OCI-M2 (cell line): Measurements from ENCODE around the gene TBX4.

Experiments used
- DNase-seq: peaks from one replicate; lab custom pipeline; 2025; ENCODE audit not compliant: unreplicated experiment; lab: John Stamatoyannopoulos, UW

TBX4 gene

DNA sequence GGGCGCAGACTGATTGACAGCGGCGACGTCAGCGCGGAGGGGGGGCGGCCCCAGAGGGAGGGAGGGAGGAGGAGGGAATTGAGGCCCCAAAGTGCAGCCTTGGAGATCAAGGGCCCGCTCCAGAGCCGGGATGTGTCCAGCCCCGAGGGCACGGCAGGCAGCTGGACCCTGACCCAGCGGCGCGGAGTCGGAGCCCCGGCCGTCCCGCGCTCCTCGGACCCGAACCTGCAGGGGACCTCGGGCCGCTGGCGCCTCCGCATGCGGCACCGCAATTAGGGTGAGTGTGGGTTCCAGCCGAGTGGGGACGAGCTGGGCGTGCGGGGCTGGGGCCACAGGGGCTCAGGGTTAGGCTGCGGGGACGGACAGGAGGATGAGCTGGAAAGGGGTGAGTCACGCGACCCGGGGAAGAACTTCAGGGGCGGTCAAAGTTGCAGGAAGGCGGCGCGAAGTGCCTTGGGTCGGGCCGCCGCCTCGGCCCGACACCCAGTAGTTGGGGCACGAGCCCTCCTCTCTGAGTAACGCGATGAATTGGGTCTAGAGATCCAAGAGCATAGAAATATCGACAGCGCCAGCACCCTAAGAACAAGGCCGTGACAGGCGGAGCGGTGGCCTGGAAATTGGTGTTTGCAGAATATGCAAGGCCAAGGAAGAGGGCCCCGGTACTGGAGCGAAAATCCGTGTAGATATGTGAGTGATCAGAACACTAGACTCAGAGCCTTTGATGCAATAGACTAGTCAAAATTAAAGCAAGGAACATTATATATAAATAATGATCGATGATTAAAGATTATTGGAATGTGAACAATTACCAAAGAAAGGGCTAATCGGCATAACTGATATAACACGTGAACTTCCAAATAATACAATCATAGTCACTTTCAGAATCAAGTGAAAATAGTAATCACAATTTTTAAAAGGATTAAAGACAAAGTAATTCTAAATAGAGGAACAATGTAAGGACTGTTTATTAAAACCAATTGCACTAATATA, at the start of gene TBX4:
TBX4 (plus strand) TSS at position 122 of the 990 bp plus-strand sequence. CDS start 4,069 bp downstream, outside the sequence.
- DNase-seq: no peak

- no peak for DNase-seq
These were observed 49.0 kb upstream of the TBX4 start for GRCh38 chr17:61402978-61403800.

- DNase-seq: no peak
These were observed 48.2 kb upstream of the TBX4 start for GRCh38 chr17:61403801-61404662.

DNA sequence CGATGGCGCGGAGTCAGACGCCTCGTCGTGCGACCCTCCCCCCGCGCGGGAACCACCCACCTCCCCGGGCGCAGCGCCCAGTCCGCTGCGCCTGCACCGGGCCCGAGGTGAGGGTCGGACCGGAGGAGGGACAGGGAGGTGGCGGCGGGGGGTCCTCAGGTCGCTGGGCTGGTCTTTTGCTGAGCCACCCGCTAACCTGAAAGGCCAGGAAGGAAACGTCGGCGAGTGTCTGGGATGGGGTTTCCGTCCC, 47.6 kb upstream of the TBX4 start:
- DNase-seq: no peak

DNA sequence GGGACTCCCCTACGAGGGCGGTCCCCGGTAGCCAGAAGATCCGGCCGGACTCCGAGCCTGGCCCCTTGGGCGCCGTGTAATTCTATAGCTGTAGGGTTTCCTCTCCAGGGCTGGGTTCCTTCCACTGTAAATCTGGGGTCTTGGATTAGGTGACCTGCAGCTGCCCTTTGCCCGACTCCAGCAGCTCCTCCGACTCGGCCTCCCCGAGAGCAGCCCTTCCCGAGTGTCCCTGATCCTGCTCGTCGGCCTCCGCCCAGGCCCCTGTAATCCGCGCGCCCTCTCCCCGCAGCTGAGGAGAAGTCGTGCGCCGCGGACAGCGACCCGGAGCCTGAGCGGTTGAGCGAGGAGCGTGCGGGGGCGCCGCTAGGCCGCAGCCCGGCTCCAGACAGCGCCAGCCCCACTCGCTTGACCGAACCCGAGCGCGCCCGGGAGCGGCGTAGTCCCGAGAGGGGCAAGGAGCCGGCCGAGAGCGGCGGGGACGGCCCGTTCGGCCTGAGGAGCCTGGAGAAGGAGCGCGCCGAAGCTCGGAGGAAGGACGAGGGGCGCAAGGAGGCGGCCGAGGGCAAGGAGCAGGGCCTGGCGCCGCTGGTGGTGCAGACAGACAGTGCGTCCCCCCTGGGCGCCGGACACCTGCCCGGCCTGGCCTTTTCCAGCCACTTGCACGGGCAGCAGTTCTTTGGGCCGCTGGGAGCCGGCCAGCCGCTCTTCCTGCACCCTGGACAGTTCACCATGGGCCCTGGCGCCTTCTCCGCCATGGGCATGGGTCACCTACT, 47.1 kb upstream of the TBX4 start:
- DNase-seq: no peak

GRCh38 chr17:61405686-61406536, 46.3 kb upstream of the TBX4 start:
- no peak for DNase-seq

DNA sequence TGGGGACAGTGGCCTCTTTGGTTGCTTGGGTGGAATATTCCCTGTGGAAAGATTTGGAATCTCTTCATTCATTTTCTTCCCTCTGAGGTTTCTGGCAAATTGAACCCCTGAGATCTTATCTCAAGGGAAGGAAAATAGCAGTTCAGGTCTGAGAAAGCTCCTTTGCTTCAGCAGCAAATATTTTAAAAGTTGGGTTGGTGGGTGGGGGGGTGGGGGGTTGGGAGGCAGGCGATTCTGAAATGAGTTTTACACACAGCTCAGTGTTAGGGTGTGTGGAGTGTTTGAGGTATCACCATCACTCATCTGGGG, 45.7 kb upstream of the TBX4 start:
- DNase-seq: no peak

GRCh38 chr17:61406971-61407911, 45.0 kb upstream of the TBX4 start:
- DNase-seq: no peak

- no peak for DNase-seq
These were observed 43.8 kb upstream of the TBX4 start for GRCh38 chr17:61408151-61409041.

DNA sequence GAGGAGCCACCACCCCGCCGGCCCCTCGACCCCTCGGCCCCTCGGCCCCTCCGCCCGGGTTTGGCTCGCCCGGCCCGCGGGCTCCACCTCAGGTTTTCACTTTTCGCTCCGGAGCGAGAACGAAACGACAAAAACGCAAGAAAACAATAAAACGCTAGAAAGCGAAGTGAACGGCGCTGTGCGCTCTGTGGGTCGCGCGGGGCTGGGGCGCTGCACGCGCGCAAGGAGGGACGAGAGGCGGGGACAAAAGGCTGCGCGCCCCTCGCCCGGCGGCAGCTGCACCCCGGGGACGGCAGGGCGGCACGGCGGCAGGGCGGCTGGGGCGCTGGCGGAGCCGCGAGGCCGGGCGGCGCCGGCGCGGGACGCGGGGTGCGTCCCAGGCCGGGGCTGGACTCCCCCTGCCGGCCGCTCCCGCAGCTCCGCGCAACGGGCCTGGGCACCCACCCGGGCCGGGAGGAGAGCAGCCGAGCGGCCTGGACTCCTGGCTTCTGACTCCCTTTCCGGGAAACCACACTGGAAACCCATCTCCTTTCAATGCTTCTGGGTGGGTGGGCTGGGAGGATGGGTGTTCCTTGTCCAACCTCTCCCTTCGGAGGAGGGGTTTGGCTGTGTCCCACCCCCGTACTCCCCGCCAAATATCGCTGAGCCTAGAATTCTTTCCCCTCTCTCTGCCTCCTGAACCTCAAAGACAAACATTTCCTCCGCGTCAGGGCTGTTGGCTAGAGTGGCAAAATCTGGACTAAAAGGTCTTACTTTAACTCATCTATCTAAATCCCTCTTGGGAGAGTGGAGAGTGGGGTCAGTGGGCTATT, 42.7 kb upstream of the TBX4 start:
- no peak for DNase-seq

GRCh38 chr17:61410141-61411010, 41.8 kb upstream of the TBX4 start:
- DNase-seq: no peak

DNA sequence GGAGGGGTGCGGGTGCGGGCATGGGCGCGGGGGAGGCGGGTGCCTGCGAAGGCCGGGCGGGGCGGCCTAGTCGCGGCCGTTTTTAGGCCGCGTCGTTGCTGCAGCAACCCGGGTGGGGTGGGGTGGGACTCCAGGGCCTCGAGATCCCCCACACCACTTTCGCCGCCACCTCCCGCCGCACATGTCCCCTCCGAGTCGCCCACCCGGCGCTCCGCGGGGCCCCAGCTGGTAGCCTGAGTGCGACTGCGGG, 41.3 kb upstream of the TBX4 start:
- DNase-seq: no peak

DNA sequence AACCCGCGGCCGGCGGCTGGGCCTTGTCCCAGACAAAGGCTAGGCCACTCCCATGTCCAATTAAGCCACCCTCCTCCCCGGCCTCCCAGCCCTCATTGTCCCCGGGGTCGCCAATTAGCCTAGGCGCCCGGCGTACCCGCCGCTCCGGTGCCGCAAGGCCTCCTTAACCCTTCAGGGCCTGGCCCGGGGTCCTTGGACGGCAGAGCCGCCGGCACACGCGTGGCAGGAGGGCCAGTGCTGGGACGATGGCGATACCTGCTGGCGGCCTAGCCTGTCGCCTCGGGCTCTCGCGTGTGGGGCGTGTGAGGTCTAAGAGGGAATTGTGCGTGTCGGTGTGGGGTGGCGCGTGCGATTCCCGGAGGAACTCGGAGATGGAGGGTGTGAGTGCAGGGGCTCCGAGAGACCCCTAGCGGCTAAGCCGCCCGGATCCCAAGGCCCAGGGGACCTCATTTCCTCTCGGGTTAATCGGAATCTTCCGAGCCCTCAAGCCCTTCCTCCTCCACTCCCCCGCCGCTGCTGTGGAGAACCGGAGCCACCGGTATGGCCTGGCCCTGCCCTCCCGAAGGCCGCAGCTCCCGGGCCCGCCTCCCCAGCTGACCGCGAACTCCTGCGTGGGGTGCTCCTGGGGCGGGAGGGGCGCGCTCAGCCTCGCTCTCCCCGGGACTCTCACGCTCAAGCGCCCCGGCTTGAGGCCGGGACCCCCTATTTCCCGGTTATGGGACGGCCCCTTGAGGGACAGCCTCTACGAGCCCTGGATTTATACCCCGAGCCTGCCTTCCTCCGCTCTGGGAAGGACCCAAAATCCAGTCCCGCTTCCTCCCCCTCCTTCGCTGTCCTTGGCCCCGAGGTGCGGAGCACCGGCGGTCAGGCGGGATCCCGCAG, 40.7 kb upstream of the TBX4 start:
- DNase-seq: no peak

GRCh38 chr17:61412143-61412859, 39.9 kb upstream of the TBX4 start:
- peak; percentile 30 for DNase-seq
